Frontal cortex (tissue), 4 donors: ENCODE data around the gene KDM4F. TPM values are rescaled to one million over a fixed set of nuclear protein-coding genes. Genes with fewer than 3 reads are reported as not detected.
A peak's percentile ranks its signal among the peaks of the same experiment; 100 is the strongest.

ENCODE experiments used
- DNase-seq, 2 donors: peaks; one replicate each; pipeline ENCODE4 v3.0.0; 2012; ENCODE audit warnings: low spot score in 2 of 2
- FAIRE-seq: peaks from 2 replicates; lab custom pipeline; 2012; peaks lifted over from hg19 to GRCh38; lab: Jason Lieb, UNC
- total RNA-seq: library from RNA; depleted of rRNA; stranded (reverse); fragments of >200 nt; gene quantifications from one replicate; pipeline ENCODE4 v1.2.3, GENCODE V29; 2014
- donor health status: control.
- donor health status: control.
- donor health status: control.

Gene KDM4F
- total RNA-seq, 1 donor from 2014 or later: not detected

DNA sequence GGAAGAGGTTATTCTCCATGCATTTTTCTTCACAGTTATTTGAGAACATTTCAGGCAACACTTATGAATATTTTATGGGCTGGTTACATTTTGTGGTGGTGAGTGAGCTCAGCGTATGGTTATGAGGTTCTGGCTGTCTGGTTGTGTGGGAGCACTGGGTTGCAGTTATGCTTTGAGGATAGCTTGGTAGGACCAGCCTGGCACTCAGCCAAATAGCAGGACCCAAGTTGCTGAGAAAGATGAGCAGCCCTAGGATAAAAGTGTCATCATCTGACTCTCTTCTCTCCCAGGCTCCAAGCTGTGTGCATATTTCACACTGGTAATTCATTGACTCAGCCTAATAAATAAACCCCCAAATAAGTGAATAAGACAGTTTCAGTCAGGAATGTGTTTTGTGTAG, 9.4 kb downstream of the KDM4F start:
- DNase-seq: no peak

DNA sequence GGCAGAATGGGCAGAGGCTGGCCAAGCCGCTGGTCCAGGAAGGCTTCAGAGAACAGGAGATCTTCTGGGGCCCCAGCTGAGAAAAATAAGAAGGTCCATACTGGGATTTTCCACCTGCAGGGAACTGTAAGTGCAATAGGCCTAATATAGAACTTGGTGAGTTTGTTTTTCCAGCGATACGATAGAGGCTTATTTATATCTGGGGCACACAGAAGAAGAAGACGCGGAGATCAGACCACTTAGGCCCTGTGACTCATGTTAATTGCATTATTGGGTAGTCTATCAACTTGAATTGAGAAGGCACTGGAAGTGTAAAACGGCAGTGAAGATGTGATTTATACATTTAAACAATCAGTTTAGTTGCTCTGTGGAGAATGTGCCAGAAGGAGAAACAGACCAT, 9.8 kb downstream of the KDM4F start:
- DNase-seq (no peak), FAIRE-seq (no peak)

More for the DNA sequence above, 9.4 kb downstream of the KDM4F start:
- no peak for FAIRE-seq

DNA sequence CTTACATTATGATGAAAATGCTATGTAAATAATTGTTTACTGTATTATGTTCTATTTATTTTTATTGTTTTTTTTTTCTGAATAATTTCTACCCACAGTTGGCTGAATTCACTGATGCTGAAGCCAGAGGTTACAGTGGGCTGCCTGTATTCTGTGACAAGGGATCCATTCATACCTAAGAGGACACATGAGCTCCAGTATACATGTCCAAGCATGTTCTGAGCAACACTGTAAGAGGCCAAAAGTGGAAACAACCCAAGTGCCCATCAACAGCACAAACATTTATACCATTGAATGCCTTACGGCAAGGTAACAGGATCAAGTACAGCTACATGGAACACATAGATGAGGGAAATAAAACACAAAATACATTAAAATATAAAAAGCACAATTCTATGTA, 16.1 kb downstream of the KDM4F start:
- DNase-seq (no peak), FAIRE-seq (no peak)

DNA sequence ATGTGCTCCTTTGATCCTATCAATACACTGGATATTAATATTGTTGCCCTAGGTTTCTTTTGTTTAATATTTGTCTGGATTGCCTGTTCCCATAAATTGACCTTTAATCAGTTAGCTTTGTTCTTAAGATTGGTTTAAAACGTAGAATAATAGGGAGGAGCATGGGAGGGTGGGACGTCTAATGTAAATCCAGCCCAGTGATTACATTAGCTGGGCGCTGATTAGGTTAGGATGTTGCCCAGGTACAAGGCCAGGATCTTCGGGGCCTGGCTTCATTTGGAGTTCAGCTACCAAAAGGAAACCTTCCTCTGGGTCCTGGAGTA, 17.5 kb downstream of the KDM4F start, which contains the start of gene SRSF8:
SRSF8 (plus strand) TSS at position 204 of the 323 bp plus-strand sequence. CDS start 308 bp downstream, outside the sequence.
- no peak for DNase-seq
- FAIRE-seq: no peak

DNA sequence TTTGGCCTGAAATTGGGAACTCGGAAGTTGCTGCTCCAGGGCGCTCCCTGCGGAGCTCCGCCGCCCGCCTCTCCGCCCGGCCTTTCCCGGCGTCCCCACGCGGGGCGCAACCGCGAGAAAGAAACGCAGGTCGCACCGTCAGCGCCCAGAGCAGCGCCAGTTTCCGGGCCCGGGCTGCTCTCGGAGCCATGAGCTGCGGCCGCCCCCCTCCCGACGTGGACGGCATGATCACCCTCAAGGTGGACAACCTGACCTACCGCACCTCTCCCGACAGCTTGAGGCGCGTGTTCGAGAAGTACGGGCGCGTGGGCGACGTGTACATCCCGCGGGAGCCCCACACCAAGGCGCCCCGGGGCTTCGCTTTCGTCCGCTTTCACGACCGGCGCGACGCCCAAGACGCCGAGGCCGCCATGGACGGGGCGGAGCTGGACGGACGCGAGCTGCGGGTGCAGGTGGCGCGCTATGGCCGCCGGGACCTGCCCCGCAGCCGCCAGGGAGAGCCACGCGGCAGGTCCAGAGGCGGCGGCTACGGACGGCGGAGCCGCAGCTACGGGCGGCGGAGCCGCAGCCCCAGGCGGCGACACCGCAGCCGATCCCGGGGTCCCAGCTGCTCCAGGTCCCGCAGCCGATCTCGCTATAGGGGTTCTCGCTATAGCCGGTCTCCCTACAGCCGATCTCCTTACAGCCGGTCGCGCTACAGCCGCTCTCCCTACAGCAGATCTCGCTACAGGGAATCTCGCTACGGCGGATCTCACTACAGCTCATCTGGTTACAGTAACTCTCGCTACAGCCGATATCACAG, 18.0 kb downstream of the KDM4F start:
- FAIRE-seq: no peak
- peak; percentile 53 to 58 for DNase-seq

DNA sequence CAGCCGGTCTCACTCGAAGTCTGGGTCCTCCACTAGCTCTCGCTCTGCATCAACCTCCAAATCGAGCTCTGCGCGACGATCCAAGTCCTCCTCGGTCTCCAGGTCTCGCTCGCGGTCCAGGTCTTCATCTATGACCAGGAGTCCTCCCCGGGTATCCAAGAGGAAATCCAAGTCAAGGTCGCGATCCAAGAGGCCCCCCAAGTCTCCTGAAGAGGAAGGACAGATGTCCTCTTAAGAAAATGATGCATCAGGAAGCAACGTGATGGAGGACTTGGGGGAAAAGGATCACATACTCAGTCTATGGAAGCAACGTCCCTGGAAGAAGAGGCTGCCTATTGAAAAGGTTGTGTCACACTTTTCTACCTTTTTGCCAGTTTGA, 18.6 kb downstream of the KDM4F start:
- no peak for FAIRE-seq

DNA sequence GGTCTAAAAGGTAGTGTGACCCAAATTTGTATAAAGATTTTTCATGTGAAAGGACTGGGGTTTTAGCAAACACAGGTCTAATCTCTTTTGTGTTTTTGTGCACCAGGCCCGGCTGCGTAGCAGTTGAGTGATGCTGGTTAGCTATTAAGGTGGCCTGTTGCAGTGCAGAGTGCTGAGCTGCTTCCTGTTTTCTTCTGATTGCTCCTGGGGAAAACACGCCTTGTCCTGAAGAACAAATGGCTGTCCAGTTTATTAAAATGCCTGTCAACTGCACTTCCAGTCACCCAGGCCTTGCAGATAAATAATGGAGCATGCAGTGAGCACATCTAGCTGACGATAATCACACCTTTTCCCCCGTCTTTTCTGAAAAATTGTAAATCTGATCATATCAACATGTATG, 19.3 kb downstream of the KDM4F start:
- DNase-seq (no peak), FAIRE-seq (no peak)

More for the DNA sequence above, 18.6 kb downstream of the KDM4F start:
- DNase-seq: no peak

DNA sequence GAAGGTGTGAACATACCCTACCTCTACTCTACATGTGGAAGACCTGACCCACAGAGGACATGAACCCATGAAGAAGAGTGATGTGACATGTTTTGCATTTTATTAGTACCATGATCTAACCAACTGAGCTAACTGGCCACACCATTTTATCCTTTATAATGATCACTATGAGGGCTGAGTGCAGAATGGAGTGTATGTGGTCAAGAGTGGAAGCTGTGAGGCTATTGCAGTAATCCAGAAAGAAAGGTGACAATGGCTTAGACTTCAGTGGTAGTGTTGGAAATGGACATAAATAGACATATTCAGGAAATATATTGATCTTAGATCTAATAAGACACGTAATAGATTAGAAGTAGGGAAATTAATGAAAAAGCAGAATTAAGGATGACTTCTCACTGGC, 21.2 kb downstream of the KDM4F start:
- FAIRE-seq (no peak), DNase-seq (no peak)

DNA sequence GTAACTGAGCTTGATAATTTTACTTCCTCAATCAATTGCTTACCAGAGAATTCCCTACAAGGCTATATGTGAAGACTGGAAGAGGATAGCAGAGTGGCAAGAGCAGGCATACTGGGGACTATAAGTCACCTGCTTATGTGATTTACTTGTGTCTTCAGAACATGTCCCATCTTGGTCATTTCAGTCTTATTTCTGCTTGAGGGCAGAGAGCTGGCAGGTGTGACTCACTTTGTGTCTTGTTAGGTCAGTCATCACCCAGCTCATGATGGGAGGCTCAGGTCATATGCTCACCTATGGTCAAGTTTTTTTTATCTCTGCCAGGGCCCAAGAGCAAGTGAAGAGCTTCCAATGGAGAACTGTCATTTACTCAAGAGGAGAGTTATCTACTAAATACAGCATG, 23.7 kb downstream of the KDM4F start:
- no peak for FAIRE-seq
- DNase-seq: no peak

DNA sequence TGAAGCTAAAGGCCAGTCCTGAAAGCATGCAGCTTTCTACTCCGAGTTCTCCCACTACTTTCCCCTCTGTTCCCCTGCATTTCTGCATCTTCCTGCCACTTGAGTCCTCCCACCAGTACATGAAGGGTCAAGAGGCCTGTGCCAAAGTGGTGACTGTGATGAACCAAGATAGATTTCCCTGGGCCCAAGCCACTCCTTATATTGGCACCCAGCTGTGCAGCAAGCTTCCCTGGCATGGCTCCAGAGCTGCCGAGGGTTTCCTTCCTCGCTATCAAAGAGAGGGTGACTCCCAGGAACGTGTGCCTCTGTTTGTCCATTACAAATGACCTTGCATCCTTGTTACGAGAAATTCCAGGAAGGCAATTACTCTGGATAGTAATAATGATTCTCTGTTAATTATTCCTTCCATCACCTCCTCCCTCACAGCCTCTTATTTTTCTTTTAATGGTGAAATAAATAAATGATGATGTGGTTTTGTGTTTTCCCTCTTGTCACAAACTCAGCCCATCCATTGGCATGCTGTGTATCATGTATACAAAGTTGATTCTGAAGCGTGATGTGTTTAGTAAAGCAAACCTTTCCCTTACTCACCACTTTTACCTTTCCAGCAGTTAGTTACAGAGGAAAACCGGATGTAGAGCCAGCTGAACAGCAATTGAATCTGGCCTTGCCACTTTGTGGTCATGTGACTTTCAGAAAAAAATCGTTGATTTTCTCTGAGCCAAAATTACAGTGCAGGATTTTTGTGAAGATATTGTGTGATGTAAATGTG, 25.8 kb downstream of the KDM4F start:
- FAIRE-seq (no peak), DNase-seq (no peak)

DNA sequence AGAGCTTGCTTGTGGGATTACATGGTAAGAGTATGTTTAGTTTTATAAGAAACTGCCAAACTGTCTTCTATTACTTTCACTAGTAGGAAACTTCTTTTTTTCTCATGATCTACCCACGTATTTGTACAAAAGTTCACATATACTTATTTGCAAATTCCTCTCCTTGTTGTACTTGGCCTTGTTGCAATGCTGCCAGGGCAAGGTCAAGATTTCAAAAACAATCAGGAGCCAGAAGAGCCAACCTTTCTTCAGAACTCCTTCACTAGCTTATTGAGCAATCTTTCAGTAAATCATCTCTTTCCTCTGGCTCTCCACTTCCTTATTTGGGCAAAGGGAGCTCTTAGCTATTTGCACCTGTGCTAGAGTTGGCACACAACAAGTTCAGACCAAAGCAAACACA, 27.2 kb downstream of the KDM4F start:
- no peak for DNase-seq
- FAIRE-seq: no peak

DNA sequence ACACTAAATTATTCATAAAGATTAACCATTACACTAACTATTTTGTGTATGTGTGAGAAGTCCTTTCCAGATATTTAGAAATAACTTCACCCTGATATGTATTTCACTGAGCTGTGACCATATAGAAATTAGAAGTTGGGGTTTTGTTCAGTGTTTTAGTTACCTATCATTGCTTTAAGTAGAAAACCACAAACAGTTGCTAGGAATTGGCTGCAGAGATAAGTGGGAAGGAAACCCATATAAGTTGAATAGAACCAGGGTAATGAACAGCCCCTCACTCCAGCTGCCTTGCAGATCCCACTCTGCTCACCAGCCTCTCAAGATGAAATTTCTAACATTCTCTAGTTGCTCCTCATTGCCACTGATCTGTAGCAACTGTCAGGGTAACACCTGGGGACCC, 27.8 kb downstream of the KDM4F start:
- no peak for FAIRE-seq
- DNase-seq: no peak

DNA sequence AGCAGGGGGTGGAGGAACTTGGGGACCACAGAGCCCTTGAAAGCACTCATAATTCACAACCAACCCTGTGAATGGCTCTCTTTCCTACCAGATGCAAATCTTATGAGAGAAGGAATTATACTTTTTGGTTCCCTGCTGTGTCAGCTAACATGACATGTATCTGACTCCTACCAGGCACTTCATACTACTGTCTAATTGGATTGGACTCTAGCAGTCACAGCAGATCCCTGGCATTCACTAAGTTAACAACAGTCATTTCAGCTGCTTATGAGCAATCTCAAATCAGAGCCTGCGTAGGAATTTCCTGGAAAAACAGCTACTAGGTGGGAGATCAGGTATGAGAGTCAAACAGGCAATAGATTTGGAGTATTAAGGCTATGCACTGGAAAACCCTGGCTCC, 29.3 kb downstream of the KDM4F start:
- DNase-seq: no peak
- no peak for FAIRE-seq

DNA sequence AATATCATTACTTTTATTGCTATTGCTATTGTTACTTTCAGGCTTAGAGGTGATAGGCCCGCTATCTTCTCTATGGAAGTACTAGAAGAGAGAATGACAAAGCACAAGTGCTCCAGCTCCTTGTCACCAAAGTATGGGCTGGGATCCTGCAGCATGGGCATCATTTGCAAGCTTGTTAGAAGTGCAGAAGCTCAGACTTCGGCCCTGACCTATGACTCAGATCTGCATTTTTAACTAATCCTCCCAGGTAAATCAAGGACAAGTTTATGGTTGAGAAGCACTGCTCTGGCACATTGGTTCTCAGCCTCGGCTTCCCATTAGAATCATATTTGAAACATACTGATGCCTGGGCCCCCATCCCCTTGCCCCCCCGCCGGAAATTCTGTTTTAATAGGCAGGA, 31.8 kb downstream of the KDM4F start:
- FAIRE-seq (no peak), DNase-seq (no peak)

DNA sequence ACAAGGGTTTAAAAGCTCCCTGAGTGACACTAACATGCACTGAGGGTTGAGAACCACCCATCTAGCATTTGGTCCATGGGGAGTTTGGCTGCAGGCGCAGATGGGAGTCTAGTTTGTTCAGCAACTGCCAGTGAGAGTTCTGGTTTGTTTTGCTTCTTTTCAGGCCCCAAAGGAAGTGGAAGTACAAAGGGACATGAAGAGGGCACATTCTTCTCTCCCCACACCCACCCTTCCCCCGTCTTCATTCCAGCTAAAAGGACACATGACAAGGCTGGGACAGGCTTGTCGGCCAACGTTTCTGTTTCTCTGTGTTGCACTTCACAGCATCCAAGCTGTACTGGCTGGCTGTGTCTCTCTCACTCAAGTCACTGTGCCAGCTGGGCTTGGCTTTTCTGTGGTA, 32.2 kb downstream of the KDM4F start:
- DNase-seq (no peak), FAIRE-seq (no peak)

DNA sequence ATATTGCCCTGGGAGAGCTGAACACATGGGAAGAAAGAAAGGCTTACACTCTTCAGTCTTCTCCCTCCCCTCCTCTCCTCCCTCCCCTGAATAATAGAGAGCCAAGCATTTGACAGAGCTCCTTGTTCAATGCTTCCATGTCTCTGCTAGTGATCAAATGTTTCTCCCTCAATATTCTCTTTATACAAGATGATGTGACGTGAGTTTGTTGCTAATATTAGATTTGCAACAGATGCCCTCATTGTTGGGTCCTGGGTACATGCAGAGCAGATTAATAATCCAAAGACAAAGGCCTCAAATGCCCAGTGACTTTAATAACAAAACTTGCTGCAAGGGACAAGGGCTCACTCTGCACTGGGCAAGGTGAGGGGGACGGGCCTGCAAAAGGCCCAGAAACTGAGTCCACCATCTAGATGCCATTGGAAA, 33.4 kb downstream of the KDM4F start:
- peak; percentile 56 for FAIRE-seq

DNA sequence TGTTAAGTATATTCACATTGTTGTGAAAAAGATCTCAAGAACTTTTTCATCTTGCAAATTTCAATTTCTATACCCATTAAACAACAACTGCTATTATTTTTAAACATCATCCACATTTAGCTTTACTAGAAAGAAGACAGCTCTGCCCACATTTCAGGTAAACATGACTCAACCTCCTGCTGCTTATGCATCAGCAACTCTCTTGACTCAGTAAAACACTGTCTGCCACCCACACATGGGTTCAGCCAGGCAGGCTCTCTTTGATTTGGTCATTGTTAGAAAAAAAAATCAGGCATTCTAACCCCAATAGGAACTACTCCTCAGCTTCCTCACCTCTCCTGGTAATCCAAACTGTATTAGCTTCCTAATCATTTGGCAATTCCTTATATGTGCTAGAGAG, 35.3 kb downstream of the KDM4F start:
- FAIRE-seq (no peak), DNase-seq (no peak)

More for the DNA sequence above, 33.4 kb downstream of the KDM4F start:
- DNase-seq: no peak

DNA sequence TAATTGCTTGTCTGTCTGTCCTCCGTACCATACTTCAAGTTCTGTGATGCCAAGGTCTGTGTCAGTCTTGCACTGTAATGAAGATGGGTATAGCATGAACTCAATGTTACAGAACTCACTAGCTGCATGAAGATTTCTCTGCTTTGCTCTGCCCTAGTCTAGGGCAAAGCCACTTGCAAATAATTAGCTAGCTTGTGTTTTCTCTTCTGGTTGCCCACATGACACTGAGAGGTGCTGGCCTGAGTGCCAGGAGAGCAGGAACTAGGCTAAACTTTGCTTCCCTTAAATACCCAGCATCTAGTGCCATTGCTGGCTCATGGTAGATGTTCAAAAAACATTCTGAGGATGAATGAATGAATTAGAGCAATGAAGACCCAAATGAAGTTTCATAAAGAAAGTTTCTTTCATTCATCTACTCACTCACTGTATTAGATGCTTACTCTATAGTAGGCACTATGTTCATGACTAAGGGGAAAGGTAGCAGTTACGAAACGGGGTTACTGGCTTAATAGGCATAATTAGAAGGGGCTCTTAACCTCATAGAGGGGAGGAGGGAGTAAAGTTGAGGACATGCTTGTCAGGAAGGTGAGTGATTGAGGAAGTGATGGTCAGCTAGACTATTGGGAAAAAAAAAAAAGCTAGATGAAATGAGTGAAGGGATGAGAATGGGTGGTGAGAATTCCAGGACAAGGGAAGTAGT, 36.0 kb downstream of the KDM4F start:
- FAIRE-seq: no peak
- no peak for DNase-seq

DNA sequence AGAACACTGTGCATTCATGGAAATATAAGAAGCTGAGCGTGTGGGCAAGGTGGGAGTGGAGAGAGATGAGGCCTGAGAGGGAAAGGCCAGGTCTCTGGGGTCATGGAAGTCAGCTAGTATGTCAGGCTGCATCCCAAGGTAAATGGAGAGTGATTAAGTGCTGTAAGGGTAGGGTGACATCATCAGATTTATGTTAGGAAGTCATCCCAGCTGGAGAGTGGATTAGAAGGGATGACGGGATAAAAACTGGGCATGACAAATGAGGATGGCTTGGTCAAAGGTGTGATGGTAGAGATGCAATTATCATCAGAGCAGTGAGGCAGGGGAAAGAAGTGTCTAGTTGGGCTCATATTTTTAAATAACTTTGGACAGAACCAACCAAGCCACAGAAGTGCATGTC, 36.9 kb downstream of the KDM4F start:
- no peak for DNase-seq
- no peak for FAIRE-seq

DNA sequence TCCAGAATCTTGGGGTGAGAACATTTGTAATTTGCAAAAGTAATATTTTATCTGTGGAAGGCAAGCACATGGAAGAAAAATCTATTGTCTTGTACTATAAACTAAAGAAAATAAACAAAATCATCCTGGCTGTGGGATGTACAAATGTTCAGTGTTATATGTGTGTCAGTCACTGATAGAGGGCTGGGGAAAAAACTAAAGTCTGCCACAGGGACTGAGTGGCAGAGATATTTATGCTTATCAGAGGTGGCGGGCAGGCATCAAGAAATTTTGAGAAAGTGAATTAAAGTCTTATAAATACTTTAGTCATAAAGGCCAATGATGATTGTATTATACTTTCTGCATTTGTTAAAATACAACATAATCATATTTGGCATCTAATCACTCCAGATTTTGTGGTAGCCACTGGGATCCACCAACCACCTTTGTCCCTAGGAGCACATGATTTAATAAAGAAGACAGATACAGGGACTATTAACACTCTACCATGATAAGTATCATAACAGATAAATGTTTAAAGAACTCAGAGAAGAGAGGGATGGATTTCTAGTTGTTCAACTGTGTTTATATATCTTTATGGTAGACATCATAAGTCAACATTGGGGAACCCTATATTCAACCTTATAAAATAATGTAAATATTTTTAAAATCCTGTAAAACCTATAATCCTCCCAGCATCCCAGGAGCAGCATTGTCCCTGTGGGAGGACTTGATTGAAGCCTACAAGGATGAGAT, 37.8 kb downstream of the KDM4F start:
- DNase-seq (no peak), FAIRE-seq (no peak)
